ENCODE measurements around the gene CFAP61. TPM values are rescaled to one million over a fixed set of nuclear protein-coding genes. Genes with fewer than 3 reads are reported as not detected.

Gene CFAP61
- total RNA-seq, 1 donor from 2014 or later = 0.40 TPM

- no peak for DNase-seq (ENCODE audit: low spot score)
- ATAC-seq = no peak
- intact Hi-C loops (cut with DNase I) = loop anchor here (1.0 kb wide), 1 partner anchor 49 kb away; no protein-coding TSS in a partner anchor
Measured at GRCh38 chr20:20395903-20396568, 343.7 kb downstream of the CFAP61 start.

DNA sequence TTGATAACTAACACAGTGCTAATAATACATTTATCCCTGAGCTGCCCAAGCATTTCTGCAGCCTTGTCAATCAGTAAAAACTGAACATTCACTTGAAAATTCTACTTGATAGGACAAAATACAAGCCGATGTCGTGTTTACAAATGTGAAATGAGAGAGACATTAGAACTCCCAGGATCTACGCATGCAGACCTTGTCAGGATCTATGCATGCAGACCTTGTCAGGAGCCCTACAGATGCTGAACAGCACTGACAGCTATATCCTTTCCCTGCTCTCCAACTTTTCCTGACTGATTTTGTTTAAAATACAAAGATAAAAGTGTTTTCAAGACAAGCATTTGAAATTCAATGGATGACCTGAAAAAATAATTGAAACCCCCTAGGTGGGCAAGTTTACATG, 344.5 kb downstream of the CFAP61 start:
- ATAC-seq = no peak
- intact Hi-C loops (cut with DNase I) = loop anchor here (1.0 kb wide), 1 partner anchor 49 kb away; no protein-coding TSS in a partner anchor
- DNase-seq (ENCODE audit: low spot score) = no peak

- intact Hi-C loops (cut with DNase I) = no loop called here
- ATAC-seq (no peak), DNase-seq (ENCODE audit: low spot score) (no peak)
Measured at GRCh38 chr20:20398123-20398522, 345.8 kb downstream of the CFAP61 start.

DNA sequence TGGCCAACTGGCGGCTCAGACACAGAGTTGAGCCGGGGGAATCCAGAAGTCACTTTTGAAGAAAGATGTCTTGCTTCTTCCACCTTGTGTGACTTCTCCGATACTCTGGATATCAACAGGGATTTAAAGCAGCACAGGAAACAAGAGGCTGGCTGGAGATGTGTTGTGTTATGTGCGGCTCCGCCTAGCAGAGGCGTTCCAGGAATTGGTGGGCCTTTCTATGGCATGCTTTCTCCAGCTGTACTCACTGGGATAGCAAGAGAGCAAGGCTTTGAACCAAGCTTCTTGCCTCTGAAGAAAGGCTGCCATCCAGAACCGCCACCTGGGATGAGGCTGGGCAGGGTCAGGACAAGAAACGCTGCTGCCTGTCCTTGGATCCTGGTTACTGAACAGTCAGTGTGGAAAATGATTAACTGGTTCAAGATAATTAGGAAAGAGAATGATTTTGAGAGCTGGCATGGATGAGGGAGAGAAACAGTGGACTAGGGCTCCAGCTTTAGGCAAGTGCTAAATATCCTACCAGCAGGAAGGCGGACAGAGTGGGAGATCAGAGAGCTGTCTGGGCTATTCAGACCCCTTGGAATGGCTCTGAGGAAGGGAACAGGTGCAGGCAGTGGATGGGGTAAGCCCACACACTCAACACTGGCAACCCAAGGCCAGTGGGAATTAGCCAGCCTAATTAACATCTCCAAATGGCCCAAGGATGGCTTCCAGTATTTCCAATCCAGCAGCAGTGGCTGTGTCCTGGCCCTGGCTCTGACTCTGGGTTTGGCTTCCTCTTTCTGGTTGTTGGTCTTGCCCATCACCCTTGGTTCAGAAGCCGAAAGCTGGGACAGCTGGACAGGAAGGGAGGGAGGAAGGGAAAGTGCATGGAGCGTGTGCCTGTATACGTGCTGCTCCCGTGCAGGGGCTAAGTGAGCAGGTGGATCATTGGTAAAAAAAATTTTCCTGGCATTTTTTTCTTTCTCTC, 347.5 kb downstream of the CFAP61 start:
- no peak for ATAC-seq
- intact Hi-C loops (cut with DNase I) = no loop called here
- DNase-seq (ENCODE audit: low spot score) = no peak

DNA sequence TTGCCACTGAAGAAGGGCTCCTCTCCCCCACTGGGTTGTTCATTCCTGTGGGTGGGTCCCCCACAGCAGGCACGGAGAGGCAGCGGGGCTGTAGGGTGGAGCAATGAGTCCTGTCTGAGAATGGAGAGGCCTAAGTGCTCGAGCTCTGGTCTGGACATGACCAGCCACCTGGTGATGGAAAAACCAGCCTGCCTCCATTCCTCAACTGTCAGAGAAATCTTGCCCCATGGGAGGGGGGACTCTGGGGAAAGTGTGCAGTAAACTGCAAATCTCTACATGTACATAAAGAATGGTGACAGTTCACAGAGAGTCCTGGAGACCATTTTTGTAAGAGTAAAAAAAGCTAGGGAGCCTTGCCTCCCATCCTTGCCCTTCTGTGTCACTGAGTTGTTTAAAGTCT, 349.7 kb downstream of the CFAP61 start:
- DNase-seq (ENCODE audit: low spot score) (no peak), ATAC-seq (no peak)
- intact Hi-C loops (cut with DNase I) = no loop called here

DNA sequence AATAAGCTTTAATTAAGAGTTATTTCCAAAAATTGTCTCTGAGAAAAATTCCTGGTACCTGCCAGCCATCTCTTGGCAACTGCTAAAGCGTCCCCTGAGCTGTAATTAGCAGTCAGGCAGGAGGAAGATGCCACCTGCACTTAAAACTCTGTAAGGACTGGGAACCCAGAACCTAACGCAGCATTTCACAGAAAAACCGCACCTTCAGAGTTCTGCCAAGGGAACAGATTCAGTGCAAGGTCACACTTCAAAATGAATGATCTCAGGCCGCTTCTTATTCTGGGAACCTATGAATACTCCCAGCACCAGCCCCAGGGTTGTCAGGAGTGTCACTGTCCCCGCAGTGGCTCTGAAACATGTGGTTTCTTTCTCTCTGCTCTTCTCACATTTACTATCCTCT, 352.3 kb downstream of the CFAP61 start:
- DNase-seq (ENCODE audit: low spot score) (no peak), ATAC-seq (no peak)
- intact Hi-C loops (cut with DNase I) = no loop called here

GRCh38 chr20:20405623-20406022, 353.3 kb downstream of the CFAP61 start:
- ATAC-seq (no peak), DNase-seq (ENCODE audit: low spot score) (no peak)
- intact Hi-C loops (cut with DNase I) = no loop called here

GRCh38 chr20:20406306-20406705, 354.0 kb downstream of the CFAP61 start:
- ATAC-seq = no peak
- intact Hi-C loops (cut with DNase I) = no loop called here
- no peak for DNase-seq (ENCODE audit: low spot score)

- ATAC-seq = no peak
- intact Hi-C loops (cut with DNase I) = no loop called here
Measured at GRCh38 chr20:20407891-20408805, 355.8 kb downstream of the CFAP61 start.

DNA sequence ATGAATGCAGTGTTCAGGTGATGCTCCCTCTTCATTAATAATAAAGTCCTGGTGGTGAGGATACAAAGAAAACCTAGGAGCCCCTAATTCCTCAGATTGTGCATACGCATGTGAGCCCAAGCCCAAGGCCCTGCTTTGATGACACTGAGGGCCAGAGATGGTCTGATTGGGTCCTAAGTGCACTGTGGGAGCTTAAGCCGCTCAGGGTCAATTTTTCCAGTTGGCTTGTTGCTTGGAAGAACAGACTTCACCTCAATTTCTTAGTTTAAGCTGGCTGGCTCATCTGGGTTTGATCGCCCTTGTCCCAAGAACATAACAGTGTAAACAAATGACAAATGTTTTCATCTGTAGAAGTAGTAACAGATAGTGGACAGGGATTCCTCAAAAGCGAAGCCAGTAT, 357.0 kb downstream of the CFAP61 start:
- ATAC-seq (no peak), DNase-seq (ENCODE audit: low spot score) (no peak)
- intact Hi-C loops (cut with DNase I) = no loop called here

More at GRCh38 chr20:20407891-20408805, 355.8 kb downstream of the CFAP61 start:
- DNase-seq (ENCODE audit: low spot score) = no peak

Other genes starting within 250 kb of the CFAP61 start
- gene NAA20, start 35.2 kb upstream of the CFAP61 start, total RNA-seq = 38.1 TPM
- gene CRNKL1, start 66 bp upstream of the CFAP61 start, total RNA-seq = 24.9 TPM